K562 (cell line): ENCODE results near the gene DAB2. TPM values are rescaled to one million over a fixed set of nuclear protein-coding genes. Genes with fewer than 3 reads are reported as not detected.

ENCODE experiments used
- ARID2 ChIP-seq: fragments of 450-650 bp; IDR thresholded peaks from 2 replicates; pipeline ENCODE4 v1.6.1; 2017; ENCODE audit warnings: antibody characterized with exemption, mild to moderate bottlenecking
- CC2D1A ChIP-seq: fragments of 450-650 bp; IDR thresholded peaks from 2 replicates; pipeline ENCODE4 v1.6.1; 2017; ENCODE audit warnings: mild to moderate bottlenecking
- CHCHD3 ChIP-seq: fragments of 250-450 bp; sonication (Bioruptor Pico); IDR thresholded peaks from 2 replicates; pipeline ENCODE4 v2.1.2; 2022; ENCODE audit warnings: mild to moderate bottlenecking
- EHMT2 ChIP-seq: fragments of 450-650 bp; IDR thresholded peaks from 2 replicates; pipeline ENCODE4 v1.6.1; 2018; ENCODE audit warnings: antibody characterized with exemption
- JUN ChIP-seq, 2 experiments: sonication (generic) in 1 of 2; formaldehyde crosslinking in 1 of 2; IDR thresholded peaks; 2 replicates each; pipeline versions ENCODE4 v1.6.1 to v1.8.0; 2012 to 2022; ENCODE audit warnings: borderline replicate concordance in 2 of 2, mild to moderate bottlenecking in 2 of 2, improper control_type of control experiment in 1 of 2, low read depth in 1 of 2, low read length in 1 of 2, missing genetic modification reagents in 1 of 2
- MAFF ChIP-seq: IDR thresholded peaks from 2 replicates; pipeline ENCODE4 v1.6.1; 2012; ENCODE audit warnings: low read length, improper control_type of control experiment
- MAFG ChIP-seq: fragments of 450-650 bp; conservative IDR thresholded peaks from 2 replicates; pipeline ENCODE4 v1.6.1; 2016; ENCODE audit warnings: missing genetic modification characterization, missing compliant biosample characterization
- MAFK ChIP-seq: IDR thresholded peaks from 2 replicates; pipeline ENCODE4 v1.6.1; 2011; ENCODE audit warnings: low read length, improper control_type of control experiment
- MAZ ChIP-seq, 2 experiments: fragments of 450-650 bp in 1 of 2; sonication (generic) in 1 of 2; formaldehyde crosslinking; IDR thresholded peaks in 1 of 2; conservative IDR thresholded peaks in 1 of 2; 2 replicates each; pipeline versions ENCODE4 v1.4.0 to v1.5.0; 2020; ENCODE audit warnings: mild to moderate bottlenecking in 1 of 2, missing genetic modification reagents in 1 of 2
- NCOA1 ChIP-seq: fragments of 450-650 bp; IDR thresholded peaks from 2 replicates; pipeline ENCODE4 v1.6.1; 2016; ENCODE audit warnings: low read depth
- NFE2 ChIP-seq: IDR thresholded peaks from 2 replicates; pipeline ENCODE4 v1.6.1; 2014; ENCODE audit warnings: antibody characterized with exemption, low read depth
- RFX7 ChIP-seq: fragments of 250-450 bp; sonication (Bioruptor Pico); IDR thresholded peaks from 2 replicates; pipeline ENCODE4 v1.5.1; 2021; ENCODE audit warnings: mild to moderate bottlenecking
- SMARCA4 ChIP-seq: fragments of 450-650 bp; IDR thresholded peaks from 2 replicates; pipeline ENCODE4 v1.6.1; 2016
- SMC3 ChIP-seq: conservative IDR thresholded peaks from 2 replicates; pipeline ENCODE4 v1.6.1; 2011; ENCODE audit warnings: low read depth, low read length, improper control_type of control experiment; ENCODE audit not compliant: insufficient read depth
- STAT5A ChIP-seq: IDR thresholded peaks from 2 replicates; pipeline ENCODE4 v1.6.1; 2012; ENCODE audit warnings: low read length, inconsistent platforms, borderline replicate concordance
- U2AF1 ChIP-seq: fragments of 200-400 bp; formaldehyde crosslinking; optimal IDR thresholded peaks from 2 replicates; pipeline ENCODE3; 2017; ENCODE audit warnings: mild to moderate bottlenecking, low read depth, low read length, moderate library complexity
- ZNF175 ChIP-seq: fragments of 200-800 bp; sonication (Bioruptor generic); IDR thresholded peaks from 2 replicates; pipeline ENCODE4 v1.6.1; 2016; ENCODE audit warnings: low read depth, mild to moderate bottlenecking, missing genetic modification characterization, missing compliant biosample characterization
- ZNF707 ChIP-seq: fragments of 250-450 bp; sonication (Bioruptor Pico); conservative IDR thresholded peaks from 2 replicates; pipeline ENCODE4 v1.8.0; 2022; ENCODE audit warnings: inconsistent platforms, mild to moderate bottlenecking, moderate library complexity
- polyA plus RNA-seq, 8 experiments: library from polyadenylated mRNA; depleted of rRNA in 4 of 8; stranded (reverse) in 5 of 8; unstranded in 3 of 8; fragments of >200 nt; fragmentation: Nextera tagmentation in 2 of 8; fragmentation: Illumina TruSeq in 1 of 8; extraction: Ambion mirVana in 2 of 8; extraction: Trizol in 1 of 8; gene quantifications; 2 replicates each; pipeline versions ENCODE4 v1.2.1 to v1.2.3, GENCODE V29; 2011 to 2014; ENCODE audit warnings: inconsistent platforms in 1 of 8, missing spikeins in 1 of 8
- total RNA-seq, 7 experiments: library from RNA; depleted of rRNA in 6 of 7; stranded (reverse); fragments of >200 nt in 6 of 7; fragmentation: Illumina TruSeq in 2 of 7; extraction: Trizol in 2 of 7; gene quantifications; 2 replicates each; pipeline versions ENCODE4 v1.2.1 to v1.2.3, GENCODE V29; 2011 to 2021; ENCODE audit warnings: low replicate concordance in 1 of 7
- TF ChIP-seq, protein P1 (sequence below), 3 experiments: IDR thresholded peaks in 2 of 3; conservative IDR thresholded peaks in 1 of 3; 2 replicates each; pipeline ENCODE4 v1.5.1; 2011 to 2012; ENCODE audit warnings: low read length in 3 of 3, mild to moderate bottlenecking in 3 of 3, control low read depth in 2 of 3, improper control_type of control experiment in 1 of 3, inconsistent platforms in 1 of 3, low read depth in 1 of 3, mixed read lengths in 1 of 3, moderate library complexity in 1 of 3; ENCODE audit not compliant: insufficient read depth in 2 of 3
- TF ChIP-seq, protein P2 (sequence below): sonication (generic); IDR thresholded peaks from 2 replicates; pipeline ENCODE4 v1.6.1; 2016
- TF ChIP-seq, protein P3 (sequence below), 2 experiments: fragments of 450-650 bp in 1 of 2; sonication (generic) in 1 of 2; formaldehyde crosslinking in 1 of 2; IDR thresholded peaks in 1 of 2; conservative IDR thresholded peaks in 1 of 2; 2 replicates each; pipeline versions ENCODE4 v1.6.1 to v1.8.1; 2016 to 2023; ENCODE audit warnings: mild to moderate bottlenecking in 2 of 2, moderate library complexity in 2 of 2, inconsistent platforms in 1 of 2, missing genetic modification reagents in 1 of 2
- TF ChIP-seq, protein P4 (sequence below): sonication (generic); formaldehyde crosslinking; IDR thresholded peaks from 2 replicates; pipeline ENCODE4 v1.8.0; 2022; ENCODE audit warnings: mild to moderate bottlenecking, missing genetic modification reagents

Gene DAB2
- total and polyA plus RNA-seq, 9 of the 15 experiments (the other 6 are each of a cell fraction or from before 2014, with no cell fraction given), result 6.6 to 29.9 (median 24.1) TPM

DNA sequence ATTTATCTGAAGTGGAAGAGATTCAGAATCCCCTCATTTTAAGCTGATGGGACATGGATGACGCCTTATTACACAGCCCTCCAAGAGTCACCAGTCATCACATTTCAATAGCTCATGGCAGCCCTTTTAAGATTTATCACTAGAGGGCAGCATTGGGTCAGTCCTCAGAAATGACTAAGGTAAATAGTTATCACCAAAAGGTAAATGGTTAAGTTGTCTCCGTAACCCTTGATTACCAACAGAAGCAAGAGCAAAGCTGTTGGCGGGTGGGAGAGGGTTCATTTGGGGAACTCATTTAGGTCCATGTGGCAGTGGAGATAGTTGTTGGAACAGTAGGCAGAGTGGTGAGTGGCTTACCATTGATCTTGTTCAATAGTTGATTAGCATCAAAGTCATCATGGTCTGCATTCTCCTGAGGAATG, 48.5 kb downstream of the DAB2 start (continued):
- TF ChIP-seq, protein P1, sequence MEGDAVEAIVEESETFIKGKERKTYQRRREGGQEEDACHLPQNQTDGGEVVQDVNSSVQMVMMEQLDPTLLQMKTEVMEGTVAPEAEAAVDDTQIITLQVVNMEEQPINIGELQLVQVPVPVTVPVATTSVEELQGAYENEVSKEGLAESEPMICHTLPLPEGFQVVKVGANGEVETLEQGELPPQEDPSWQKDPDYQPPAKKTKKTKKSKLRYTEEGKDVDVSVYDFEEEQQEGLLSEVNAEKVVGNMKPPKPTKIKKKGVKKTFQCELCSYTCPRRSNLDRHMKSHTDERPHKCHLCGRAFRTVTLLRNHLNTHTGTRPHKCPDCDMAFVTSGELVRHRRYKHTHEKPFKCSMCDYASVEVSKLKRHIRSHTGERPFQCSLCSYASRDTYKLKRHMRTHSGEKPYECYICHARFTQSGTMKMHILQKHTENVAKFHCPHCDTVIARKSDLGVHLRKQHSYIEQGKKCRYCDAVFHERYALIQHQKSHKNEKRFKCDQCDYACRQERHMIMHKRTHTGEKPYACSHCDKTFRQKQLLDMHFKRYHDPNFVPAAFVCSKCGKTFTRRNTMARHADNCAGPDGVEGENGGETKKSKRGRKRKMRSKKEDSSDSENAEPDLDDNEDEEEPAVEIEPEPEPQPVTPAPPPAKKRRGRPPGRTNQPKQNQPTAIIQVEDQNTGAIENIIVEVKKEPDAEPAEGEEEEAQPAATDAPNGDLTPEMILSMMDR (IDR thresholded peaks at IDR 0.05 in 2 of 3, conservative IDR thresholded peaks at IDR 0.05 in 1 of 3; ENCODE audit: insufficient read depth in 2 of 3, low read depth in 1 of 3, low read length in 3 of 3), result peak; percentile 80 to 96 (median 84)
- TF ChIP-seq ZNF175 (no peak), NFE2 (peak; percentile 83), MAFG (peak; percentile 83), SMARCA4 (no peak), STAT5A (0 out of 2 replicates have a peak, but pooled peaks have one; percentile 8), CHCHD3 (CRISPR knock-in tag) (no peak), EHMT2 (no peak), MAFF (peak; percentile 65), ZNF707 (CRISPR knock-in tag) (no peak), CC2D1A (0 out of 2 replicates have a peak, but pooled peaks have one; percentile 35), MAFK (peak; percentile 72), NCOA1 (no peak), RFX7 (CRISPR knock-in tag) (no peak), ARID2 (peak; percentile 63; the same call in 1 of the 2 replicates), JUN (IDR thresholded peaks at IDR 0.05; ENCODE audit: borderline replicate concordance, low read depth, low read length) (no peak), JUN (CRISPR knock-in tag; IDR thresholded peaks at IDR 0.05; ENCODE audit: borderline replicate concordance) (no peak), U2AF1 (no peak), MAZ (CRISPR knock-in tag; conservative IDR thresholded peaks at IDR 0.05 in 1 of 2, IDR thresholded peaks at IDR 0.05 in 1 of 2) (0 out of 4 replicates have a peak, but pooled peaks of 1 of the 2 experiments have one; percentile 44), SMC3 (peak; percentile 84)
- TF ChIP-seq, protein P2, sequence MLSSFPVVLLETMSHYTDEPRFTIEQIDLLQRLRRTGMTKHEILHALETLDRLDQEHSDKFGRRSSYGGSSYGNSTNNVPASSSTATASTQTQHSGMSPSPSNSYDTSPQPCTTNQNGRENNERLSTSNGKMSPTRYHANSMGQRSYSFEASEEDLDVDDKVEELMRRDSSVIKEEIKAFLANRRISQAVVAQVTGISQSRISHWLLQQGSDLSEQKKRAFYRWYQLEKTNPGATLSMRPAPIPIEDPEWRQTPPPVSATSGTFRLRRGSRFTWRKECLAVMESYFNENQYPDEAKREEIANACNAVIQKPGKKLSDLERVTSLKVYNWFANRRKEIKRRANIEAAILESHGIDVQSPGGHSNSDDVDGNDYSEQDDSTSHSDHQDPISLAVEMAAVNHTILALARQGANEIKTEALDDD, result peak; percentile 97
- TF ChIP-seq, protein P3, sequence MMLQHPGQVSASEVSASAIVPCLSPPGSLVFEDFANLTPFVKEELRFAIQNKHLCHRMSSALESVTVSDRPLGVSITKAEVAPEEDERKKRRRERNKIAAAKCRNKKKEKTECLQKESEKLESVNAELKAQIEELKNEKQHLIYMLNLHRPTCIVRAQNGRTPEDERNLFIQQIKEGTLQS (IDR thresholded peaks at IDR 0.05), result no peak
- TF ChIP-seq, protein P3 (CRISPR knock-in tag; conservative IDR thresholded peaks at IDR 0.05), result 0 out of 2 replicates have a peak, but pooled peaks have one; percentile 15
- TF ChIP-seq, protein P4, sequence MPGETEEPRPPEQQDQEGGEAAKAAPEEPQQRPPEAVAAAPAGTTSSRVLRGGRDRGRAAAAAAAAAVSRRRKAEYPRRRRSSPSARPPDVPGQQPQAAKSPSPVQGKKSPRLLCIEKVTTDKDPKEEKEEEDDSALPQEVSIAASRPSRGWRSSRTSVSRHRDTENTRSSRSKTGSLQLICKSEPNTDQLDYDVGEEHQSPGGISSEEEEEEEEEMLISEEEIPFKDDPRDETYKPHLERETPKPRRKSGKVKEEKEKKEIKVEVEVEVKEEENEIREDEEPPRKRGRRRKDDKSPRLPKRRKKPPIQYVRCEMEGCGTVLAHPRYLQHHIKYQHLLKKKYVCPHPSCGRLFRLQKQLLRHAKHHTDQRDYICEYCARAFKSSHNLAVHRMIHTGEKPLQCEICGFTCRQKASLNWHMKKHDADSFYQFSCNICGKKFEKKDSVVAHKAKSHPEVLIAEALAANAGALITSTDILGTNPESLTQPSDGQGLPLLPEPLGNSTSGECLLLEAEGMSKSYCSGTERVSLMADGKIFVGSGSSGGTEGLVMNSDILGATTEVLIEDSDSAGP, result no peak
